Measurements from ENCODE around the gene ATP6AP1. TPM values are rescaled to one million over a fixed set of nuclear protein-coding genes. Genes with fewer than 3 reads are reported as not detected.

Gene ATP6AP1
- total RNA-seq, 2 donors from 2014 or later: 50.3 to 77.7 TPM

DNA sequence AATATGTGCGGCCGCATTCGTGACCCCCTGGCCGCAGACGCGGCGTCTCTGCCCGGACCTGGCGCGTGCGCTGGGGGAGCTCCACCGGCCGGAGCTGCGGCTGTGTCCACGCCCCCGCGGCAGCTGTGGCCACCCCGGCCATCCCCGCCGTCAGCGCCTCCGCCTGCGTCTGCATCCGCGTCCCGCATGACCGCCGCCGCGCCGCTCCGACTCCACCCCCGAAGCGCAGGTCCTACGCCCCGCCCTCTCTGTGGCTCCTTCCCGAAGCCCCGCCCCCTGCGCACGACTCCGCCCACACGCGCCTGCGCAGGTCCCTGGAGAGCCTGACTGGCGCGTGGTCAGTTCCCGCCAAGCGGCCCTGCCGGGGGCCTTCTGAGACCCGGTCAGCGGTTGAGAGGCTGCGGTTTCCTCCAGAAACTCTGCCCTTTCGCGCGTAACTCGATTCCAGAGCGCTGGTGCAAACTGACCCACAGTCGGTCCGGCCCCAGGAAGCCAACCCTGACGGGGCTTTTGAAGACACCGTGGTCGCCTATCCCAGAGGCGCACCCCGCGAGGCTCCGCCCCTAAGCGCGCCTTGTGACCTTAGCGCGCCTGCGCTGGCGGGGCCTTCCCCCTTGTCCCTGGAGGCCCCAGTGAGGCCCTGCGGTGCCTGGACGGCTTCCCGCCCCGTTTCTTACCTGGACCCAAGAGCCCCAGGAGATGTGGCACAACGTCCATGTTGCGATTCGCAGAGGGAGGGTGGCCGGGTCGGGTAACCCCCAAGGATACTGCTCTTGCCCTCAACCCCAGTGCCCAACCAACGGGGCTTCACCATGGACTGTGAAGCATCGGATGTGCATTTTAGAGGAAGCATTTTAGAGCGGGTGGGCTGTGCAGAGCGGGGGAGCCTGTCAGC lies 50.5 kb downstream of the ATP6AP1 start, which contains the start of gene LAGE3:
TSS of gene LAGE3 (minus strand) at position 554 of the 895 bp plus-strand sequence. CDS start at position 188, 366 bp downstream.
- H3K27ac ChIP-seq: peak within 1 kb of the TSS; percentile 83
- no peaks in the 10 kb centered on the region for H3K36me3 ChIP-seq
- peak; percentile 89 for DNase-seq (ENCODE audit: low spot score)
- H3K27me3 ChIP-seq: no peaks in the 10 kb centered on the region
- no peaks in the 10 kb centered on the region for H3K9me3 ChIP-seq
- TF ChIP-seq, protein P1, sequence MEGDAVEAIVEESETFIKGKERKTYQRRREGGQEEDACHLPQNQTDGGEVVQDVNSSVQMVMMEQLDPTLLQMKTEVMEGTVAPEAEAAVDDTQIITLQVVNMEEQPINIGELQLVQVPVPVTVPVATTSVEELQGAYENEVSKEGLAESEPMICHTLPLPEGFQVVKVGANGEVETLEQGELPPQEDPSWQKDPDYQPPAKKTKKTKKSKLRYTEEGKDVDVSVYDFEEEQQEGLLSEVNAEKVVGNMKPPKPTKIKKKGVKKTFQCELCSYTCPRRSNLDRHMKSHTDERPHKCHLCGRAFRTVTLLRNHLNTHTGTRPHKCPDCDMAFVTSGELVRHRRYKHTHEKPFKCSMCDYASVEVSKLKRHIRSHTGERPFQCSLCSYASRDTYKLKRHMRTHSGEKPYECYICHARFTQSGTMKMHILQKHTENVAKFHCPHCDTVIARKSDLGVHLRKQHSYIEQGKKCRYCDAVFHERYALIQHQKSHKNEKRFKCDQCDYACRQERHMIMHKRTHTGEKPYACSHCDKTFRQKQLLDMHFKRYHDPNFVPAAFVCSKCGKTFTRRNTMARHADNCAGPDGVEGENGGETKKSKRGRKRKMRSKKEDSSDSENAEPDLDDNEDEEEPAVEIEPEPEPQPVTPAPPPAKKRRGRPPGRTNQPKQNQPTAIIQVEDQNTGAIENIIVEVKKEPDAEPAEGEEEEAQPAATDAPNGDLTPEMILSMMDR (IDR thresholded peaks at IDR 0.05): no peak
- peak within 1 kb of the TSS; percentile 45 to 55 for H3K4me3 ChIP-seq
- peaks cover 0 to 5% of the 10 kb centered on the region in 2 donors for H3K4me1 ChIP-seq

DNA sequence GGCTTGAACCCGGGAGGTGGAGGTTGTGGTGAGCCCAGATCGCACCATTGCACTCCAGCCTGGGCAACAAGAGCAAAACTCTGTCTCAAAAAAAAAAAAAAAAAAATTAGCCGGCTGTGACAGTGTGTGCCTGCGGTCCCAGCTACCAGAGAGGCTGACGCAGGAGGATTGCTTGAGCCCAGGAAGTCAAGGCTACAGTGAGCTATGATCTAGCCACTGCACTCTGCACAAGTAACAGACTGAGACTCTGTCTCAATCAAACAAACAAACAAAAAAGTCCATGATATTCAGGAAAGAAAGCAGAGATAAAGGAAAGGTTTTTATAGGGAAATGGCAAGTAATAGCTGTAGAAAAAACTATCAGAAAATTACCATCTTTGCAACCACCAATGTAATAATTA lies 52.7 kb downstream of the ATP6AP1 start:
- Histone ChIP-seq H3K27ac (peak overlapping the region in 1 of 2 donors; percentile 40), H3K4me3 (no peak overlapping the region), H3K4me1 (peaks cover 0 to 24% of the 10 kb centered on the region in 2 donors), H3K9me3 (no peaks in the 10 kb centered on the region), H3K36me3 (no peaks in the 10 kb centered on the region), H3K27me3 (no peaks in the 10 kb centered on the region)
- no peak for DNase-seq (ENCODE audit: low spot score)
- TF ChIP-seq, protein P1 (IDR thresholded peaks at IDR 0.05): no peak

GRCh38 chrX:154481911-154482601 lies 53.6 kb downstream of the ATP6AP1 start:
- peak overlapping the region; percentile 40 to 86 for H3K27ac ChIP-seq
- no peak overlapping the region for H3K4me3 ChIP-seq
- H3K36me3 ChIP-seq: no peaks in the 10 kb centered on the region
- no peaks in the 10 kb centered on the region for H3K9me3 ChIP-seq
- H3K4me1 ChIP-seq: peaks cover 0 to 24% of the 10 kb centered on the region in 2 donors
- DNase-seq (ENCODE audit: low spot score): no peak
- no peaks in the 10 kb centered on the region for H3K27me3 ChIP-seq
- TF ChIP-seq, protein P1 (IDR thresholded peaks at IDR 0.05): no peak

DNA sequence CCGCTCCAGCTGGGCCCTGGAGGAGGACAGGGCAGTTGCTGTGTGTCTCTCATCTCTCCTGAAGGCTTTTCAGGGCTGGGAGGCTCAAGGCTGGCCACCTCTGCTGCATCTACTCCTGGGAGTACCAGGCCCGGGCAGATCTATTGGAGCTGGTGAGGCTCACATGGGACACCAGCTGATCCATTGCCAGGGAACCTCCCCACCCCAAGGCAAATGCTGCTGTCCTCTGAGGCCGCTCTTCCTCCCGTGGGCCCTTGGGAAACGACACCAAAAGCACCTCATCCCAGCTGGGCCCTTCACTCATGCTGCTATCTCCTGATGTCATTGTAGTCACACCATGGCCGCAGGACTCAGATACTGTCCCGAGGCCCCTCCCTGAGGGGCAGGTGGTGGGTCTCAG lies 54.3 kb downstream of the ATP6AP1 start:
- Histone ChIP-seq H3K27ac (peak overlapping the region; percentile 40 to 86), H3K9me3 (no peaks in the 10 kb centered on the region), H3K36me3 (no peaks in the 10 kb centered on the region), H3K27me3 (no peaks in the 10 kb centered on the region), H3K4me1 (peaks cover 0 to 23% of the 10 kb centered on the region in 2 donors), H3K4me3 (no peak overlapping the region)
- TF ChIP-seq, protein P1 (IDR thresholded peaks at IDR 0.05): no peak
- DNase-seq (ENCODE audit: low spot score): no peak

DNA sequence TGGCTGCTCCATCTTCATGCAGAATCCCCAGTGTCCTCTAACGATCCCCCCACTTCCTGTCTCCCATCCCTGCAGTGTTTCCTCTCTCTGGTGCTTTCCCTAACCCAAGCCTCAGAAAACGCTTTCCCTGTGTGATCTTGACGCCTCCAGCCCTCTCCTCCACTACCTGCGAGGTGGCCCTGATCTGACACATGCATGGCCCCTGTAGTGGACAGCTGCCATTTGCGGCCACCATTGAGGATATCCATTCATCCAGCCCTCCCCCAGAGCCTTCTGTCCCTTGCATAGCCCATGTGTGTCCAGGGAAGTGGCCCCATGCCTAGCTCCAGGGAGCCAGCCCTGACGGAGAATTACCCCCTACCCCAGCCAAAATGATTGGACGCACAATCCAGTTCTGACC lies 54.8 kb downstream of the ATP6AP1 start:
- no peak for DNase-seq (ENCODE audit: low spot score)
- H3K4me3 ChIP-seq: no peak overlapping the region
- peaks cover 0 to 19% of the 10 kb centered on the region in 2 donors for H3K4me1 ChIP-seq
- H3K27me3 ChIP-seq: no peaks in the 10 kb centered on the region
- no peaks in the 10 kb centered on the region for H3K36me3 ChIP-seq
- TF ChIP-seq, protein P1 (IDR thresholded peaks at IDR 0.05): no peak
- H3K9me3 ChIP-seq: no peaks in the 10 kb centered on the region
- peak overlapping the region in 1 of 2 donors; percentile 86 for H3K27ac ChIP-seq
